Epithelial cell of proximal tubule (primary cell): ENCODE results near the gene HSF5. TPM values are rescaled to one million over a fixed set of nuclear protein-coding genes. Genes with fewer than 3 reads are reported as not detected.

Experiments
- DNase-seq: peaks from one replicate; pipeline ENCODE4 v3.0.0-alpha.2; 2011; ENCODE audit warnings: low read depth
- H3K4me3 ChIP-seq: 2 replicates; pipeline ENCODE4 v1.5.1; 2011; ENCODE audit warnings: low read depth, mild to moderate bottlenecking, low read length
- CTCF ChIP-seq: conservative IDR thresholded peaks from 2 replicates; pipeline ENCODE4 v1.5.1; 2012; ENCODE audit warnings: low read depth, mild to moderate bottlenecking, low read length
- total RNA-seq: library from RNA; depleted of rRNA; stranded (reverse); fragments of >200 nt; gene quantifications from 2 replicates; pipeline ENCODE4 v1.2.3, GENCODE V29; 2015

The HSF5 gene
- total RNA-seq, 1 donor from 2014 or later: 0.29 TPM

DNA sequence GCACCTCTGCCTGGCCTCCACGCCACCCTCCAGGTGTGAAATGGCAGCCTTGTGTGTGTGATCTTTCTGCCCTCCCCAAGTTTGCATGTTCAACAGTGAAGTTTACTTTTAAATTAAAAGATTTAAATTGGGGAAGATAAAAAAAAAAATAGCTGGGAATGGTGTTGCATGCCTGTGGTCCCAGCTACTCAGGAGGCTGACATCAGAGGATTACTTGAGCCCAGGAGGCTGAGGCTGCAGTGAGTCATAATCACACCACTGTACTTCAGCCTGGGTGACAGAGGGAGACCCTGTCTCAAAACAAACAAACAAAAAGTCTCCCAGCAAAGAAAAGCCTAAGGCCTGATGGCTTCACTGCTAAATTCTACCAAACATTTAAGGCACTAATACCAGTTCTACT lies 35.5 kb downstream of the HSF5 start:
- DNase-seq: no peak
- TF ChIP-seq CTCF: no peak
- H3K4me3 ChIP-seq: no peak overlapping the region

DNA sequence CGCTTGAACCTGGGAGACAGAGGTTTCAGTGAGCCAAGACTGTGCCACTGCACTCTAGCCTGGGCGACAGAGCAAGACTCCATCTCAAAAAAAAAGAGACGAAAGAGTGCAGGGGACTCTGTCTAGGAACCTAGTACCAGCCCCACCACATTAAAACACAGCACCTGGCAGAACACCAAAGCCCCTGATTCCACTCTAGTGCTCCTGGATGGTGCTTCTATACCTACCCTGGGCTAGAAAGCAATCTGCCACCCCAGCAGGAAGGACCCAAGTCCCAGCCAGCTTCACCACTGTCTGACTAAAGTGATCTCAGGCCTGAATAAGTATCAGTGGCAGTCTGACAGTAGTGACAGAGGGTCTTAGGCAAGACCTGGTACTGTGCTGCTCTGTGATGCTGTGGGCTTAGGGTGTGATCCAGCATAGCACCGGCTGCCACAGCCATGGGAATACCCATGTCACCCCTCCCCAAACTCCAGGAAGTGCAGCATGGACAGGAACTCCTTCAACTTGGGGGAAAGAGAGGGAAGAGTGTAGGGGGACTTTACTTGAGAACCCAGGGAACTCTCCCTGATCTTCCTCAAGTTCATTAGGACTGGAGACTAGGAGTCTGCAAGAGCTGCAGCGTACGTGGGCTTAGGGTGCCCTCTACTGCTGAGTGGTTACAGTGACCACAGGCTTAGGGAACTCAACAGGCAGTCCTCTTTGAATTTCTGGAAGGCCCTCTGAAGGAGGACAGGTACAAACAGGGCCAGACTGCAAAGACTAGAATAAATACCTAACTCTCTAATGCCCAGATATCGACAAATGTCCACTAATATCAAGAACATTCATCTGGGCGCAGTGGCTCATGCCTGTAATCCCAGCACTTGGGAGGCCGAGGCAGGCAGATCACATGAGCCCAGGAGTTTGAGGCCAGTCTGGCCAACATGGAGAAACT lies 40.9 kb downstream of the HSF5 start:
- TF ChIP-seq CTCF: peak; percentile 97
- H3K4me3 ChIP-seq: no peak overlapping the region
- DNase-seq: peak; percentile 29

DNA sequence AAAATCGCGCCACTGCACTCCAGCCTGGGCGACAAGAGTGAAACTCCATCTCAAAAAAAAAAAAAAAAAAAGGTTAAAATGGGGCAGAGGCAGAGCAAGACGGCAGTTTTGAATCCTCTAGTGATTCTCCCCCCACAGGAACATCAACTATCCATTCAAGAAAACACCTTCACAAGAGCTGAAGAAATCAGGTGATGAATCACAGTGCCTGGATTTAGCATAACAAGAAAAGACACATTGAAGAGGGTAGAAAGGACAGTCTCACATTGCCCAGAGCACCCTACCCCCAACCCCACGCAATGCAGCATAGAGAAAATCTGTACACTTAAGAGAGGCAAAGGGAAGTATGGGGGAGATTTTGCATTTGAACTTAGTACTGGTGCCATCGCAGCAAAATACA lies 42.1 kb downstream of the HSF5 start:
- DNase-seq: no peak
- TF ChIP-seq CTCF: no peak
- H3K4me3 ChIP-seq: no peak overlapping the region

DNA sequence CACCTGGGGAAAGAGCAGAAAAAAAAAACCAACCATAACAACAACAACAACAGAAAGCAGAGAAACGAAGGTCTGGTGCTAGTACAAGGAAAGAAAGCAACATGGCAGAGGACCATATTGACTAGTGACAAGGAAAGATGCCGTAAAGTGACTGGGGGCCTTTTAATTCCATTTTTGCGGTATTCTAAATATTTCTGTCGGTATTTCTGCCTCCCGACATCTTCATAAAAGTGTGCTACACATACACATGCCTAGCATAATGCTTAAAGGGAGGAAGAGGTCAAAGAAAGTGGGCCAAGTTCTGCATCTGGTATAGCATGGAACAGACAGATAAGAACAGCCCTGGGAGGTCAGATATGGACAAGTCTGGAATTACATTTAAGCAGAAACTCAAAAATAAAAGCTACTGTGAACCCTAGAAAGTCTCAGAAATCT lies 51.4 kb downstream of the HSF5 start:
- DNase-seq: no peak
- H3K4me3 ChIP-seq: no peak overlapping the region
- TF ChIP-seq CTCF: no peak

- TF ChIP-seq CTCF: no peak
- DNase-seq: no peak
- no peak overlapping the region for H3K4me3 ChIP-seq
Measured at GRCh38 chr17:58436245-58436644, 52.0 kb downstream of the HSF5 start.

GRCh38 chr17:58432806-58433573 lies 55.2 kb downstream of the HSF5 start:
- no peak overlapping the region for H3K4me3 ChIP-seq
- DNase-seq: no peak
- peak; percentile 36 for TF ChIP-seq CTCF
